ENCODE measurements around the gene ARHGAP24. TPM values are rescaled to one million over a fixed set of nuclear protein-coding genes. Genes with fewer than 3 reads are reported as not detected.

Gene ARHGAP24
- total and polyA plus RNA-seq, 2 donors (not counting 3 experiments of a cell fraction or from before 2014, with no cell fraction given) = 52.1 to 79.4 TPM

- FAIRE-seq = no peak
Measured at GRCh38 chr4:85508654-85509053, 33.7 kb downstream of the ARHGAP24 start.

More at GRCh38 chr4:85508654-85509053, 33.7 kb downstream of the ARHGAP24 start:
- dilution Hi-C loops (cut with MboI; ENCODE audit: extremely low pct_ligation_motif_present, low sequenced_read_pairs) (no loop called here), intact Hi-C loops (cut with micrococcal nuclease) (no loop called here)
- ChIA-PET POLR2A (no interaction called here), CTCF (no interaction called here)
- TF ChIP-seq GATA2 (IDR thresholded peaks at IDR 0.05; ENCODE audit: insufficient read depth, insufficient read length, low read depth, low read length) (no peak), POLR2A (IDR thresholded peaks at IDR 0.05; ENCODE audit: low read depth, low read length) (no peak), FOS (IDR thresholded peaks at IDR 0.05; ENCODE audit: borderline replicate concordance, insufficient read depth, low read length) (no peak), EZH2 (IDR thresholded peaks at IDR 0.05; ENCODE audit: borderline replicate concordance, low read depth, low read length, severe bottlenecking) (no peak), JUN (IDR thresholded peaks at IDR 0.05; ENCODE audit: borderline replicate concordance, insufficient read depth, insufficient read length, low read depth) (no peak), MYC (IDR thresholded peaks at IDR 0.05; ENCODE audit: low read depth, low read length) (no peak), MAX (IDR thresholded peaks at IDR 0.05; ENCODE audit: insufficient read depth, insufficient read length) (no peak), CTCF (IDR thresholded peaks at IDR 0.05; ENCODE audit: extremely low read depth in 1 of 2, insufficient read depth in 1 of 2, low read depth in 1 of 2, low read length in 2 of 2) (no peak)
- H3K4me2 ChIP-seq (ENCODE audit: insufficient read depth, low read length) = no peak overlapping the region
- no peak for DNase-seq (ENCODE audit: low read depth, low spot score)
- no peak overlapping the region for H2AFZ ChIP-seq (ENCODE audit: low read depth, low read length)
- H3K4me1 ChIP-seq (ENCODE audit: control insufficient read depth, extremely low read depth, insufficient read depth, low read length) = no peaks in the 10 kb centered on the region
- no peaks in the 10 kb centered on the region for H3K36me3 ChIP-seq (ENCODE audit: control insufficient read depth in 2 of 2, extremely low read depth in 1 of 2, insufficient read depth in 2 of 2, low read length in 2 of 2)
- no peak overlapping the region for H3K4me3 ChIP-seq (replicated peaks in 1 of 3; ENCODE audit: insufficient read depth in 1 of 3, low read depth in 1 of 3, low read length in 3 of 3)
- peaks cover 4% of the 10 kb centered on the region in 2 experiments for H3K27me3 ChIP-seq (ENCODE audit: control insufficient read depth in 2 of 2, insufficient read depth in 2 of 2, low read length in 2 of 2)
- no peaks in the 10 kb centered on the region for H3K79me2 ChIP-seq (ENCODE audit: control insufficient read depth, insufficient read depth, low read length)
- H3K9me3 ChIP-seq (replicated peaks; ENCODE audit: control insufficient read depth, insufficient read depth, low read length) = no peaks in the 10 kb centered on the region
- no peak overlapping the region for H3K27ac ChIP-seq (ENCODE audit: insufficient read depth, low read depth, low read length)
- H3K9me1 ChIP-seq (replicated peaks; ENCODE audit: control insufficient read depth, extremely low read depth, insufficient read depth, low read length) = no peaks in the 10 kb centered on the region
- H3K9ac ChIP-seq (replicated peaks; ENCODE audit: extremely low read depth, insufficient read depth, low read length) = no peak overlapping the region
- no TSS peak for BruUV-seq (replicated peaks)
- H4K20me1 ChIP-seq (replicated peaks; ENCODE audit: control insufficient read depth, extremely low read depth, insufficient read depth, low read length) = no peaks in the 10 kb centered on the region

All from endothelial cell of umbilical vein (primary cell).